GM12891 (cell line): ENCODE data around the gene DCP2.
"Not testable (repeated sequence)": the region's sequence is repeated elsewhere in the genome, so short reads cannot be mapped to it uniquely, and the experiment has no call there.

Source experiments
- POLR2A ChIP-seq: IDR thresholded peaks from 2 replicates; pipeline ENCODE4 v1.6.1; 2011; ENCODE audit warnings: low read depth, low read length, control low read depth
- POLR2AphosphoS5 ChIP-seq: IDR thresholded peaks from 2 replicates; pipeline ENCODE4 v1.6.1; 2011; ENCODE audit warnings: low read depth, low read length, control low read depth
- SPI1 ChIP-seq: IDR thresholded peaks from 2 replicates; pipeline ENCODE4 v1.6.1; 2011; ENCODE audit warnings: low read depth, low read length, control low read depth
- TAF1 ChIP-seq: IDR thresholded peaks from 2 replicates; pipeline ENCODE4 v1.6.1; 2011; ENCODE audit warnings: low read depth, low read length, control low read depth

DNA sequence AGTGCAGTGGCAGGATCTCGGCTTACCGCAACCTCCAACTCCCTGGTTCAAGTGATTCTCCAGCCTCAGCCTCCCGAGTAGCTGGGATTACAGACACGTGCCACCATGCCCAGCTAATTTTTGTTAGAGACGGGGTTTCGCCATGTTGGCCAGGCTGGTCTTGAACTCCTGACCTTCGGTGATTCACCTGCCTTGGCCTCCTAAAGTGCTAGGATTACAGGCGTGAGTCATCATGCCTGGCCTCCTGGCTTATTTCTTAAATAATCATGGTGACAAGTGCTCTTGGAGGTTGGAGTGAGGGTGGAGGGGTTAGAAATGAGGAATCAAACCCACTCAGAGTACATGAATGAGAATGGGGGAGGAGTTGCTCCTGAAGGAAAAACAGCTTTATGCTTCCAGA, 16.7 kb upstream of the DCP2 start:
- not testable (repeated sequence) for TF ChIP-seq POLR2AphosphoS5, POLR2A, SPI1, TAF1
